CD8-positive, alpha-beta memory T cell (primary cell): ENCODE data around the gene FBXW11. TPM values are rescaled to one million over a fixed set of nuclear protein-coding genes. Genes with fewer than 3 reads are reported as not detected.
"Not testable (repeated sequence)": the region's sequence is repeated elsewhere in the genome, so short reads cannot be mapped to it uniquely, and the experiment has no call there.

Experiments
- CTCF ChIA-PET: fragments of 350-600 bp; sonication (Branson Sonifier 250); formaldehyde crosslinking; loops from one replicate; lab custom pipeline; 2021; ENCODE audit warnings: antibody characterized with exemption; lab: Charles Lee
- POLR2A ChIA-PET: fragments of 350-600 bp; sonication (Branson Sonifier 250); formaldehyde crosslinking; loops from one replicate; lab custom pipeline; 2021; ENCODE audit warnings: antibody characterized with exemption; lab: Charles Lee
- DNase-seq, 5 donors: peaks; one replicate each; pipeline versions ENCODE4 v3.0.0 to v3.0.0-alpha.2; 2020 to 2022; ENCODE audit warnings: mixed read lengths in 1 of 5
- H3K27ac ChIP-seq: one replicate; pipeline ENCODE4 v1.7.0; 2013; ENCODE audit warnings: low read depth, mild to moderate bottlenecking, low read length, moderate library complexity
- H3K27me3 ChIP-seq: 2 replicates; pipeline ENCODE4 v1.7.0; 2013; ENCODE audit warnings: low read length, mild to moderate bottlenecking; ENCODE audit not compliant: insufficient read depth, poor library complexity, severe bottlenecking
- H3K36me3 ChIP-seq: 2 replicates; pipeline ENCODE4 v1.7.0; 2013; ENCODE audit warnings: mild to moderate bottlenecking, low read length, moderate library complexity; ENCODE audit not compliant: insufficient read depth
- H3K4me1 ChIP-seq: 2 replicates; pipeline ENCODE4 v1.7.0; 2013; ENCODE audit warnings: mild to moderate bottlenecking, low read length, moderate library complexity; ENCODE audit not compliant: insufficient read depth
- H3K4me3 ChIP-seq: 2 replicates; pipeline ENCODE4 v1.7.0; 2013; ENCODE audit warnings: mild to moderate bottlenecking, low read length
- H3K9me3 ChIP-seq: 2 replicates; pipeline ENCODE4 v1.7.0; 2013; ENCODE audit warnings: mild to moderate bottlenecking, low read length
- H3K27ac Mint-ChIP-seq, 8 donors: one replicate each; pipeline ENCODE4 v1.8.0; 2020 to 2021; ENCODE audit warnings: mixed read lengths in 8 of 8, mild to moderate bottlenecking in 6 of 8, inconsistent platforms in 3 of 8, moderate library complexity in 3 of 8
- H3K27me3 Mint-ChIP-seq, 2 donors: one replicate each; pipeline ENCODE4 v1.8.0; 2020 to 2021; ENCODE audit warnings: mixed read lengths in 2 of 2, mild to moderate bottlenecking in 1 of 2, moderate library complexity in 1 of 2
- H3K36me3 Mint-ChIP-seq, 3 donors: one replicate each; pipeline ENCODE4 v1.8.0; 2020 to 2021; ENCODE audit warnings: mixed read lengths in 3 of 3, inconsistent platforms in 1 of 3, mild to moderate bottlenecking in 1 of 3
- H3K4me1 Mint-ChIP-seq, 3 donors: one replicate each; pipeline ENCODE4 v1.8.0; 2020 to 2021; ENCODE audit warnings: mixed read lengths in 3 of 3, inconsistent platforms in 1 of 3, mild to moderate bottlenecking in 1 of 3
- H3K4me3 Mint-ChIP-seq, 7 donors: one replicate each; pipeline ENCODE4 v1.8.0; 2020 to 2021; ENCODE audit warnings: mixed read lengths in 7 of 7, mild to moderate bottlenecking in 6 of 7, moderate library complexity in 4 of 7, inconsistent platforms in 2 of 7
- H3K9me3 Mint-ChIP-seq, 5 donors: one replicate each; pipeline ENCODE4 v1.8.0; 2020 to 2022; ENCODE audit warnings: mixed read lengths in 5 of 5, mild to moderate bottlenecking in 3 of 5, moderate library complexity in 2 of 5, inconsistent platforms in 1 of 5
- polyA plus RNA-seq: library from polyadenylated mRNA; unstranded; fragments of 300-500 nt; fragmentation: Illumina TruSeq; gene quantifications from one replicate; pipeline ENCODE4 v1.2.3, GENCODE V29; 2021
- total RNA-seq, 2 experiments: library from RNA; stranded (reverse); gene quantifications; one replicate each; pipeline ENCODE4 v1.2.3, GENCODE V29; 2021

FBXW11 gene
- total and polyA plus RNA-seq, 3 experiments from 2014 or later: 25.8 to 46.9 (median 44.7) TPM

- POLR2A ChIA-PET: no interaction called here
- H3K9me3 Mint-ChIP-seq: no peaks in the 10 kb centered on the region
- Histone ChIP-seq H3K27ac (no peak overlapping the region), H3K4me1 (no peaks in the 10 kb centered on the region), H3K9me3 (no peaks in the 10 kb centered on the region), H3K36me3 (peaks cover 41% of the 10 kb centered on the region), H3K4me3 (no peak overlapping the region), H3K27me3 (no peaks in the 10 kb centered on the region)
- H3K27ac Mint-ChIP-seq: peak overlapping the region in 1 of 8 donors; percentile 41
- no peak for DNase-seq
- CTCF ChIA-PET: no interaction called here
- peaks cover under 1 to 59% (median 12%) of the 10 kb centered on the region in 3 donors for H3K36me3 Mint-ChIP-seq
- H3K4me3 Mint-ChIP-seq: no peak overlapping the region
- H3K4me1 Mint-ChIP-seq: peaks cover 7 to 12% (median 8%) of the 10 kb centered on the region in 3 donors
- peaks cover 0 to 4% of the 10 kb centered on the region in 2 donors for H3K27me3 Mint-ChIP-seq
Measured at GRCh38 chr5:172043865-172044264, 37.4 kb upstream of the FBXW11 start.

- ChIA-PET POLR2A (no interaction called here), CTCF (interaction anchor here (2.0 kb wide), 1 partner anchor 8 kb away, joined by 8 read pairs; no protein-coding TSS in a partner anchor)
- Histone ChIP-seq H3K36me3 (peaks cover 24% of the 10 kb centered on the region), H3K4me1 (no peaks in the 10 kb centered on the region), H3K4me3 (no peak overlapping the region), H3K27ac (no peak overlapping the region), H3K9me3 (no peaks in the 10 kb centered on the region), H3K27me3 (no peaks in the 10 kb centered on the region)
- H3K27me3 Mint-ChIP-seq: peaks cover 0 to 2% of the 10 kb centered on the region in 2 donors
- H3K27ac Mint-ChIP-seq: peak overlapping the region in 2 of 8 donors; percentile 41 to 73
- H3K4me1 Mint-ChIP-seq: peaks cover 7 to 9% (median 8%) of the 10 kb centered on the region in 3 donors
- peak overlapping the region in 1 of 7 donors; percentile 29 for H3K4me3 Mint-ChIP-seq
- peaks cover 0 to 3% (median 0%) of the 10 kb centered on the region in 5 donors for H3K9me3 Mint-ChIP-seq
- peaks cover 0 to 48% (median 5%) of the 10 kb centered on the region in 3 donors for H3K36me3 Mint-ChIP-seq
- DNase-seq: no peak
Measured at GRCh38 chr5:172042183-172042582, 35.7 kb upstream of the FBXW11 start.

- no peak overlapping the region for H3K4me3 Mint-ChIP-seq
- ChIA-PET CTCF (interaction anchor here (0.7 to 0.9 kb wide), 2 partner anchors 21 to 125 kb away, joined by 3 read pairs; no protein-coding TSS in a partner anchor), POLR2A (no interaction called here)
- no peaks in the 10 kb centered on the region for H3K9me3 ChIP-seq
- no peak overlapping the region for H3K27ac ChIP-seq
- no peaks in the 10 kb centered on the region for H3K36me3 ChIP-seq
- H3K4me3 ChIP-seq: no peak overlapping the region
- H3K4me1 ChIP-seq: no peaks in the 10 kb centered on the region
- no peak for DNase-seq
- H3K27me3 Mint-ChIP-seq: no peaks in the 10 kb centered on the region
- H3K27ac Mint-ChIP-seq: no peak overlapping the region
- H3K9me3 Mint-ChIP-seq: peaks cover 0 to 3% (median 0%) of the 10 kb centered on the region in 5 donors
- peaks cover 11 to 18% (median 17%) of the 10 kb centered on the region in 3 donors for H3K4me1 Mint-ChIP-seq
- H3K27me3 ChIP-seq: no peaks in the 10 kb centered on the region
- peaks cover 0 to 13% (median 4%) of the 10 kb centered on the region in 3 donors for H3K36me3 Mint-ChIP-seq
Measured at GRCh38 chr5:172038167-172038566, 31.7 kb upstream of the FBXW11 start.

GRCh38 chr5:172035049-172035448 is 28.6 kb upstream of the FBXW11 start:
- H3K9me3 ChIP-seq: no peaks in the 10 kb centered on the region
- no peak overlapping the region for H3K27ac Mint-ChIP-seq
- H3K27me3 Mint-ChIP-seq: no peaks in the 10 kb centered on the region
- no peak overlapping the region for H3K4me3 Mint-ChIP-seq
- H3K4me3 ChIP-seq: no peak overlapping the region
- no peaks in the 10 kb centered on the region for H3K4me1 ChIP-seq
- no peaks in the 10 kb centered on the region for H3K36me3 ChIP-seq
- peaks cover 9 to 14% (median 14%) of the 10 kb centered on the region in 3 donors for H3K4me1 Mint-ChIP-seq
- no peak for DNase-seq
- CTCF ChIA-PET: no interaction called here
- H3K27ac ChIP-seq: no peak overlapping the region
- peaks cover 2 to 7% (median 5%) of the 10 kb centered on the region in 5 donors for H3K9me3 Mint-ChIP-seq
- H3K27me3 ChIP-seq: no peaks in the 10 kb centered on the region
- POLR2A ChIA-PET: no interaction called here
- peaks cover 6 to 21% (median 20%) of the 10 kb centered on the region in 3 donors for H3K36me3 Mint-ChIP-seq

- no peak overlapping the region for H3K27ac ChIP-seq
- Mint-ChIP-seq H3K36me3 (peaks cover 12 to 25% (median 16%) of the 10 kb centered on the region in 3 donors), H3K4me3 (no peak overlapping the region), H3K27me3 (no peaks in the 10 kb centered on the region), H3K4me1 (peaks cover 4 to 10% (median 8%) of the 10 kb centered on the region in 3 donors), H3K9me3 (peaks cover 2 to 6% (median 4%) of the 10 kb centered on the region in 5 donors), H3K27ac (peak overlapping the region in 1 of 8 donors; percentile 28)
- H3K27me3 ChIP-seq: no peaks in the 10 kb centered on the region
- no peaks in the 10 kb centered on the region for H3K36me3 ChIP-seq
- no peaks in the 10 kb centered on the region for H3K9me3 ChIP-seq
- ChIA-PET CTCF (no interaction called here), POLR2A (no interaction called here)
- H3K4me3 ChIP-seq: no peak overlapping the region
- no peaks in the 10 kb centered on the region for H3K4me1 ChIP-seq
- DNase-seq: no peak
Measured at GRCh38 chr5:172031894-172032461, 25.5 kb upstream of the FBXW11 start.

GRCh38 chr5:172029876-172030275 is 23.4 kb upstream of the FBXW11 start:
- Mint-ChIP-seq H3K27me3 (no peaks in the 10 kb centered on the region), H3K9me3 (peaks cover 2 to 6% (median 4%) of the 10 kb centered on the region in 5 donors), H3K4me3 (no peak overlapping the region), H3K36me3 (peaks cover 12 to 25% (median 16%) of the 10 kb centered on the region in 3 donors), H3K4me1 (peaks cover 2 to 4% (median 2%) of the 10 kb centered on the region in 3 donors), H3K27ac (no peak overlapping the region)
- no peak for DNase-seq
- no peaks in the 10 kb centered on the region for H3K9me3 ChIP-seq
- CTCF ChIA-PET: interaction anchor here (1.4 to 1.5 kb wide), 2 partner anchors 11 to 22 kb away, joined by 3 to 4 read pairs; no protein-coding TSS in a partner anchor
- no peak overlapping the region for H3K4me3 ChIP-seq
- H3K36me3 ChIP-seq: no peaks in the 10 kb centered on the region
- no peaks in the 10 kb centered on the region for H3K4me1 ChIP-seq
- POLR2A ChIA-PET: no interaction called here
- no peak overlapping the region for H3K27ac ChIP-seq
- no peaks in the 10 kb centered on the region for H3K27me3 ChIP-seq

GRCh38 chr5:172028167-172028566 is 21.7 kb upstream of the FBXW11 start:
- H3K4me1 ChIP-seq: no peaks in the 10 kb centered on the region
- Mint-ChIP-seq H3K4me1 (no peaks in the 10 kb centered on the region), H3K36me3 (peaks cover 12 to 21% (median 16%) of the 10 kb centered on the region in 3 donors), H3K27ac (peak overlapping the region in 1 of 8 donors; percentile 40), H3K27me3 (no peaks in the 10 kb centered on the region), H3K9me3 (peaks cover 2 to 6% (median 4%) of the 10 kb centered on the region in 5 donors), H3K4me3 (no peak overlapping the region)
- no peak overlapping the region for H3K4me3 ChIP-seq
- ChIA-PET POLR2A (no interaction called here), CTCF (interaction anchor here (1.4 kb wide), 1 partner anchor 20 kb away, joined by 4 read pairs; no protein-coding TSS in a partner anchor)
- no peak overlapping the region for H3K27ac ChIP-seq
- H3K36me3 ChIP-seq: no peaks in the 10 kb centered on the region
- no peaks in the 10 kb centered on the region for H3K27me3 ChIP-seq
- no peaks in the 10 kb centered on the region for H3K9me3 ChIP-seq
- no peak for DNase-seq

GRCh38 chr5:172020110-172020786 is 13.8 kb upstream of the FBXW11 start:
- H3K36me3 Mint-ChIP-seq, H3K9me3 Mint-ChIP-seq, H3K27ac Mint-ChIP-seq, H3K4me1 ChIP-seq, H3K36me3 ChIP-seq, H3K4me3 ChIP-seq, H3K4me3 Mint-ChIP-seq, H3K9me3 ChIP-seq, H3K27me3 ChIP-seq, CTCF ChIA-PET, H3K4me1 Mint-ChIP-seq, H3K27ac ChIP-seq, H3K27me3 Mint-ChIP-seq, DNase-seq, POLR2A ChIA-PET: not testable (repeated sequence)
